MM.1S (cell line): ENCODE results near the gene PDE1A.

Experiments used
- DNase-seq: peaks from one replicate; pipeline ENCODE4 v3.0.0-alpha.2; 2015
- H2AFZ ChIP-seq: fragments of 300-600 bp; sonication (generic); 2 replicates; pipeline ENCODE4 v1.6.0; 2016; ENCODE audit warnings: antibody characterized with exemption, low read length
- H3F3A ChIP-seq: fragments of 300-600 bp; sonication (generic); 2 replicates; pipeline ENCODE4 v1.6.1; 2016; ENCODE audit warnings: mild to moderate bottlenecking, antibody characterized with exemption, low read length, moderate library complexity, mixed read lengths; ENCODE audit not compliant: insufficient read depth
- H3K27ac ChIP-seq: fragments of 300-600 bp; sonication (generic); 2 replicates; pipeline ENCODE4 v1.5.1; 2016; ENCODE audit warnings: mild to moderate bottlenecking, low read length
- H3K27me3 ChIP-seq: fragments of 300-600 bp; sonication (generic); replicated peaks from 2 replicates; pipeline ENCODE4 v1.6.0; 2016; ENCODE audit warnings: low read length; ENCODE audit not compliant: insufficient read depth
- H3K36me3 ChIP-seq: fragments of 300-600 bp; sonication (generic); replicated peaks from 2 replicates; pipeline ENCODE4 v1.6.1; 2016; ENCODE audit warnings: mild to moderate bottlenecking, low read length, mixed read lengths; ENCODE audit not compliant: insufficient read depth
- H3K4me1 ChIP-seq: fragments of 300-600 bp; sonication (generic); 2 replicates; pipeline ENCODE4 v1.6.1; 2016; ENCODE audit warnings: low read length, mixed read lengths
- H3K4me2 ChIP-seq: fragments of 300-600 bp; sonication (generic); 2 replicates; pipeline ENCODE4 v1.6.0; 2016; ENCODE audit warnings: low read depth, low read length
- H3K4me3 ChIP-seq: fragments of 300-600 bp; sonication (generic); 2 replicates; pipeline ENCODE4 v1.5.1; 2016; ENCODE audit warnings: low read length, mixed read lengths
- H3K79me2 ChIP-seq: fragments of 300-600 bp; sonication (generic); 2 replicates; pipeline ENCODE4 v1.6.1; 2016; ENCODE audit warnings: mixed run types, low read length, mixed read lengths
- H3K9ac ChIP-seq: fragments of 300-600 bp; sonication (generic); 2 replicates; pipeline ENCODE4 v1.6.1; 2016; ENCODE audit warnings: low read length, mixed read lengths
- H3K9me2 ChIP-seq: fragments of 300-600 bp; sonication (generic); replicated peaks from 2 replicates; pipeline ENCODE4 v1.6.1; 2016; ENCODE audit warnings: mild to moderate bottlenecking, low read length, mixed read lengths; ENCODE audit not compliant: insufficient read depth
- H3K9me3 ChIP-seq: fragments of 300-600 bp; sonication (generic); replicated peaks from 2 replicates; pipeline ENCODE4 v1.6.1; 2016; ENCODE audit warnings: mild to moderate bottlenecking, low read length, mixed read lengths; ENCODE audit not compliant: insufficient read depth
- H4K20me1 ChIP-seq: fragments of 300-600 bp; sonication (generic); 2 replicates; pipeline ENCODE4 v1.6.1; 2016; ENCODE audit warnings: mild to moderate bottlenecking, low read length, moderate library complexity, mixed read lengths; ENCODE audit not compliant: insufficient read depth
- EZH2 ChIP-seq: fragments of 300-600 bp; sonication (generic); optimal IDR thresholded peaks from 2 replicates; pipeline ENCODE3; 2017; ENCODE audit warnings: low read depth, mild to moderate bottlenecking, antibody characterized with exemption, low read length, mixed read lengths
- EZH2phosphoT487 ChIP-seq: fragments of 300-600 bp; sonication (generic); IDR thresholded peaks from 2 replicates; pipeline ENCODE4 v1.6.1; 2018; ENCODE audit warnings: antibody characterized with exemption, low read length
- TF ChIP-seq, protein P1 (sequence below): fragments of 300-600 bp; sonication (generic); IDR thresholded peaks from 2 replicates; pipeline ENCODE4 v1.5.1; 2016; ENCODE audit warnings: antibody characterized with exemption, low read length, mixed read lengths

The PDE1A gene

DNA sequence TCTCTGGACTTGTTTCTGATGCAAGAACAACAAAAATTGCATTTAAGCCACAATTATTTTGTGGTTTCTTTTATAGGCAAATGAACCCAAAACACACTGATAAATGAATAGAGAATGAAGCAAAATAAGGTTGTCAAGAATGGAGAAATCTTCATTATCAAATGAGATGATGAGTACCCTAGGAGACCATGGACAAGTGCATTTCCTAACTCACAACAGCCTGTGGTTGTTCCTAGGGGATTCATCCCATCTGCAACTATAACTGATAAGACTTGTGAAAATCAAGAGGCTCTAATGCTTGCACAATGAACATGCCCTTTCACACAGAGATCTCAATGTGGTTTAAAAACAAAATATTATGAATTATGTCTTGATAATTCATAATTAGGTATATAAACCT, 159.9 kb downstream of the PDE1A start:
- Histone ChIP-seq H3K9me2 (no peaks in the 10 kb centered on the region), H2AFZ (no peak overlapping the region), H3K4me2 (no peak overlapping the region)

DNA sequence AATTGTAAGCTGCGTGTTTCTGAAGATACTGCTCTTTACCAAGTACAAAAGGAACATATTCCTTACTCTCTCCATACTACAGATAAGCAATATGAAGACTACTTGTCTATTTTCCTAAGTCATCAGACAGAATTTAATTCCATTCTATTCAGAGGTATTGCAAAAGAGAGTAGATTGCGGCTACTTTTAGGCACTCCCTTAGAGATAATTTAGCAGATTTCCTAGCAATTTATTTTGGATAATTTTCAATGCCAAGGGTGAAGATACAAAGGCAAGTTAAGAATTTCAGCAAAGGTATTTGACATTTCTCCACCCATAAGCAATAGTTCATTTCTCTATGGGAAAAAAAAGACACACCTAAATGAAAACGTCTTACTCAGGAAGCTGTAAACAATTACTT, 161.1 kb downstream of the PDE1A start:
- no peaks in the 10 kb centered on the region for H3K79me2 ChIP-seq
- no peaks in the 10 kb centered on the region for H3K9me2 ChIP-seq
- H3K9me3 ChIP-seq = no peaks in the 10 kb centered on the region
- H3K4me3 ChIP-seq = no peak overlapping the region
- no peaks in the 10 kb centered on the region for H3K36me3 ChIP-seq
- no peaks in the 10 kb centered on the region for H3K27me3 ChIP-seq
- H3F3A ChIP-seq = no peaks in the 10 kb centered on the region
- H3K4me2 ChIP-seq = no peak overlapping the region
- no peak overlapping the region for H2AFZ ChIP-seq
- H3K27ac ChIP-seq = no peak overlapping the region
- no peaks in the 10 kb centered on the region for H3K4me1 ChIP-seq
- H3K9ac ChIP-seq = no peak overlapping the region
- H4K20me1 ChIP-seq = no peaks in the 10 kb centered on the region
- DNase-seq = no peak
- TF ChIP-seq, protein P1, sequence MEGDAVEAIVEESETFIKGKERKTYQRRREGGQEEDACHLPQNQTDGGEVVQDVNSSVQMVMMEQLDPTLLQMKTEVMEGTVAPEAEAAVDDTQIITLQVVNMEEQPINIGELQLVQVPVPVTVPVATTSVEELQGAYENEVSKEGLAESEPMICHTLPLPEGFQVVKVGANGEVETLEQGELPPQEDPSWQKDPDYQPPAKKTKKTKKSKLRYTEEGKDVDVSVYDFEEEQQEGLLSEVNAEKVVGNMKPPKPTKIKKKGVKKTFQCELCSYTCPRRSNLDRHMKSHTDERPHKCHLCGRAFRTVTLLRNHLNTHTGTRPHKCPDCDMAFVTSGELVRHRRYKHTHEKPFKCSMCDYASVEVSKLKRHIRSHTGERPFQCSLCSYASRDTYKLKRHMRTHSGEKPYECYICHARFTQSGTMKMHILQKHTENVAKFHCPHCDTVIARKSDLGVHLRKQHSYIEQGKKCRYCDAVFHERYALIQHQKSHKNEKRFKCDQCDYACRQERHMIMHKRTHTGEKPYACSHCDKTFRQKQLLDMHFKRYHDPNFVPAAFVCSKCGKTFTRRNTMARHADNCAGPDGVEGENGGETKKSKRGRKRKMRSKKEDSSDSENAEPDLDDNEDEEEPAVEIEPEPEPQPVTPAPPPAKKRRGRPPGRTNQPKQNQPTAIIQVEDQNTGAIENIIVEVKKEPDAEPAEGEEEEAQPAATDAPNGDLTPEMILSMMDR = no peak
- TF ChIP-seq EZH2 (no peak), EZH2phosphoT487 (no peak)

More for the DNA sequence above, 159.9 kb downstream of the PDE1A start:
- Histone ChIP-seq H3K36me3 (no peaks in the 10 kb centered on the region), H3K27ac (no peak overlapping the region), H3K9me3 (no peaks in the 10 kb centered on the region), H4K20me1 (no peaks in the 10 kb centered on the region), H3K4me3 (no peak overlapping the region), H3K9ac (no peak overlapping the region), H3K4me1 (no peaks in the 10 kb centered on the region), H3F3A (no peaks in the 10 kb centered on the region), H3K79me2 (no peaks in the 10 kb centered on the region), H3K27me3 (no peaks in the 10 kb centered on the region)
- TF ChIP-seq EZH2phosphoT487 (no peak), EZH2 (no peak)
- TF ChIP-seq, protein P1 = no peak
- DNase-seq = no peak

GRCh38 chr2:182261860-182262387, 164.9 kb downstream of the PDE1A start:
- Histone ChIP-seq H3K27me3 (no peaks in the 10 kb centered on the region), H3K4me2 (no peak overlapping the region), H3K27ac (no peak overlapping the region), H4K20me1 (no peaks in the 10 kb centered on the region), H3K4me3 (no peak overlapping the region), H3K79me2 (no peaks in the 10 kb centered on the region), H3K9me2 (no peaks in the 10 kb centered on the region), H3F3A (no peaks in the 10 kb centered on the region), H3K36me3 (no peaks in the 10 kb centered on the region), H3K9ac (no peak overlapping the region), H3K9me3 (no peaks in the 10 kb centered on the region), H2AFZ (no peak overlapping the region), H3K4me1 (no peaks in the 10 kb centered on the region)
- no peak for DNase-seq
- TF ChIP-seq EZH2 (no peak), EZH2phosphoT487 (no peak)
- TF ChIP-seq, protein P1 = no peak
